ENCODE results near the gene BCORL1. TPM values are rescaled to one million over a fixed set of nuclear protein-coding genes. Genes with fewer than 3 reads are reported as not detected.
A peak's percentile ranks its signal among the peaks of the same experiment; 100 is the strongest.

Gene BCORL1
- total RNA-seq, 4 donors from 2014 or later = 5.9 to 11.0 (median 7.9) TPM

DNA sequence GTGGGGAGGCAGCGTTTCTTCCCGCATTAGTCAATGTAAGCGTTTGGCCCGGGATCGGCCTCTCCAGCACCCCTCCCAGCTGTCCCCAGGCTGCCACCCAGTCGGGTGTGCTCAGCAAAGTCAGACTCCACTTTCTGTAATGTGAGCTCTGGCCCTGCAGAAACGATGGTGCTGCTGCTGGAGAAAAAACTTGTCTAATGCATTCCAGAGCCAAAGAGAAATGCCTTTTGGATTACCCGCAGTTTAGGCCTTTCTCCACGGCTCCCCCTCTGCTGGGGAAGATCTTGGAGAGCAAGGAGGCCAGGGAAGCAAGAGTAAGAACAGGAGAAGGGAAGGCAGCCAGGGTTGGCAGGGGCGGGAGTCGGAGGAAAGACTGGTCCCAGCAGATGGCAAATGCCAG is 72.7 kb downstream of the BCORL1 start:
- peak overlapping the region; percentile 14 for H3K27ac ChIP-seq
- TF ChIP-seq, protein P1, sequence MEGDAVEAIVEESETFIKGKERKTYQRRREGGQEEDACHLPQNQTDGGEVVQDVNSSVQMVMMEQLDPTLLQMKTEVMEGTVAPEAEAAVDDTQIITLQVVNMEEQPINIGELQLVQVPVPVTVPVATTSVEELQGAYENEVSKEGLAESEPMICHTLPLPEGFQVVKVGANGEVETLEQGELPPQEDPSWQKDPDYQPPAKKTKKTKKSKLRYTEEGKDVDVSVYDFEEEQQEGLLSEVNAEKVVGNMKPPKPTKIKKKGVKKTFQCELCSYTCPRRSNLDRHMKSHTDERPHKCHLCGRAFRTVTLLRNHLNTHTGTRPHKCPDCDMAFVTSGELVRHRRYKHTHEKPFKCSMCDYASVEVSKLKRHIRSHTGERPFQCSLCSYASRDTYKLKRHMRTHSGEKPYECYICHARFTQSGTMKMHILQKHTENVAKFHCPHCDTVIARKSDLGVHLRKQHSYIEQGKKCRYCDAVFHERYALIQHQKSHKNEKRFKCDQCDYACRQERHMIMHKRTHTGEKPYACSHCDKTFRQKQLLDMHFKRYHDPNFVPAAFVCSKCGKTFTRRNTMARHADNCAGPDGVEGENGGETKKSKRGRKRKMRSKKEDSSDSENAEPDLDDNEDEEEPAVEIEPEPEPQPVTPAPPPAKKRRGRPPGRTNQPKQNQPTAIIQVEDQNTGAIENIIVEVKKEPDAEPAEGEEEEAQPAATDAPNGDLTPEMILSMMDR (IDR thresholded peaks at IDR 0.05) = no peak
- no peak for DNase-seq (ENCODE audit: low spot score in 2 of 2)
- peaks cover 31% of the 10 kb centered on the region for H3K36me3 ChIP-seq
- 60% methylated on average over 11 of the region's 11 CpGs for WGBS
- peaks cover 4% of the 10 kb centered on the region for H3K4me1 ChIP-seq
- H3K27me3 ChIP-seq = no peaks in the 10 kb centered on the region
- H3K9me3 ChIP-seq = no peaks in the 10 kb centered on the region
- H3K4me3 ChIP-seq = no peak overlapping the region

DNA sequence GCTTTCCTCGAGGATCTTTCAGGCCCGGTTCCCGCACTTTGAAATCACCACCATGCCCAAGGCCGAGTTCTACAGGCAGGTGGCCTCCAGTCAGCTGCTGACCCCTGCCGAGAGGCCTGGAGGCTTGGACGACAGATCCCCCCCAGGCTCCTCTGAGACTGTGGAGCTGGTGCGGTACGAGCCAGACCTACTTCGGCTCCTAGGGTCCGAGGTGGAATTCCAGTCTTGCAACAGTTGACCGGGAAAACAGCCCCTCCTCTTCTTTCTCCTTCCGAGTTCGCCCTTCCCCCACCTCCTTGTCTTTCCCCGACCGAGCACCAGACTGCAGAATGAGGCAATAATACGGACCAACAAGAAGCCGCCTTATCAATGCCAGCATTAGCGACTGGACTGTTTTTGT is 73.5 kb downstream of the BCORL1 start:
- no peak for DNase-seq (ENCODE audit: low spot score in 2 of 2)
- TF ChIP-seq EP300 (IDR thresholded peaks at IDR 0.05) (no peak), POLR2AphosphoS5 (IDR thresholded peaks at IDR 0.05) (no peak), POLR2A (IDR thresholded peaks at IDR 0.05) (no peak)
- TF ChIP-seq, protein P1 (IDR thresholded peaks at IDR 0.05) = no peak
- Histone ChIP-seq H3K4me3 (no peak overlapping the region), H3K27ac (no peak overlapping the region), H3K36me3 (peaks cover 29% of the 10 kb centered on the region), H3K4me1 (peaks cover 6% of the 10 kb centered on the region), H3K9me3 (no peaks in the 10 kb centered on the region), H3K27me3 (no peaks in the 10 kb centered on the region)
- 78% methylated on average over 18 of the region's 18 CpGs for WGBS

DNA sequence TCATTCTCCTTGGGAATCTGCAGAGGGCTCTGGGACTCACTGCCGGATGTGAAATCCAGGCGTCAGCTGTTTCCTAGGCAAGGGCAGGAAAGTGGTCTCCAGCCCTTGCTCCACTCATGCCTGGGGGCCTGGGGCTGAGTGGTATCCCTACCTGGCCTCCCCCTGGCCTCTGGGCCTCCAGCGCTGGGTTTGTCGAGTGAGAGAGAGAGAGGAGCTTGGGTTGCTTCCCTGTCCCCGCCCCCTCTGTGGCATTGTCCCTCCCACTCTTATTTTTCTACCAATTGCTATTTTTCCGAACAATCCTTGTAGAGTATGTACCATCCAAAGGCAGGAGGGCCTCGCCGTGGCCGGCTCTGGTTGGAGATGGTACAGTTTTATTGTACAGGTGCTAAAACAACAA is 74.8 kb downstream of the BCORL1 start:
- no peak overlapping the region for H3K27ac ChIP-seq
- no peak overlapping the region for H3K4me3 ChIP-seq
- no peak for DNase-seq (ENCODE audit: low spot score in 2 of 2)
- 66% methylated on average over 9 of the region's 9 CpGs for WGBS
- H3K27me3 ChIP-seq = no peaks in the 10 kb centered on the region
- H3K9me3 ChIP-seq = no peaks in the 10 kb centered on the region
- H3K4me1 ChIP-seq = peaks cover 8% of the 10 kb centered on the region
- TF ChIP-seq POLR2A (IDR thresholded peaks at IDR 0.05) = no peak
- TF ChIP-seq, protein P1 (IDR thresholded peaks at IDR 0.05) = no peak
- no peak for TF ChIP-seq POLR2AphosphoS5 (IDR thresholded peaks at IDR 0.05)
- no peak for TF ChIP-seq EP300 (IDR thresholded peaks at IDR 0.05)
- peaks cover 16% of the 10 kb centered on the region for H3K36me3 ChIP-seq

DNA sequence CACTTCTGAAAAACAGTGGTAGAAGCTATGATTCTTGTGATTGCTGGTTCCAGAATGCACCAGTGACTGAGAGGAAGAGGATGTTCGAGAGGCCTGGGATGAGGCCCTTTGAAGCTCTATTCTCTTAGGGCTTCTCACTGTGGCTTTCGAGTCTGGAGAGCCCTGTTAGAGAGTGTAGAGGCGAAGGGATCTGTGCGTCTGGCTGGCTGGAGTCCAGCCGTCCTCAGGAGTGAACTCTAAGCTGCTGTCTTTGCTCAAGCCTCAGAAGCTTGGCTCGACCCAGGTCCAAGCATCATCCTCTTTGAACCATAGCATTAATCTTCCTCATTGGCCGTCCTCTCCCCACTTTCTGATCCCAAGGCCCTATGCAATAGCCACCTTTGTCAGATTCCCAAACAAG is 76.2 kb downstream of the BCORL1 start:
- no peak overlapping the region for H3K27ac ChIP-seq
- H3K4me3 ChIP-seq = no peak overlapping the region
- H3K27me3 ChIP-seq = no peaks in the 10 kb centered on the region
- no peaks in the 10 kb centered on the region for H3K9me3 ChIP-seq
- TF ChIP-seq, protein P1 (IDR thresholded peaks at IDR 0.05) = no peak
- TF ChIP-seq POLR2AphosphoS5 (IDR thresholded peaks at IDR 0.05) = no peak
- no peak for TF ChIP-seq POLR2A (IDR thresholded peaks at IDR 0.05)
- TF ChIP-seq EP300 (IDR thresholded peaks at IDR 0.05) = no peak
- peaks cover 9% of the 10 kb centered on the region for H3K36me3 ChIP-seq
- H3K4me1 ChIP-seq = peaks cover 8% of the 10 kb centered on the region
- WGBS = 79% methylated on average over 7 of the region's 7 CpGs
- no peak for DNase-seq (ENCODE audit: low spot score in 2 of 2)

DNA sequence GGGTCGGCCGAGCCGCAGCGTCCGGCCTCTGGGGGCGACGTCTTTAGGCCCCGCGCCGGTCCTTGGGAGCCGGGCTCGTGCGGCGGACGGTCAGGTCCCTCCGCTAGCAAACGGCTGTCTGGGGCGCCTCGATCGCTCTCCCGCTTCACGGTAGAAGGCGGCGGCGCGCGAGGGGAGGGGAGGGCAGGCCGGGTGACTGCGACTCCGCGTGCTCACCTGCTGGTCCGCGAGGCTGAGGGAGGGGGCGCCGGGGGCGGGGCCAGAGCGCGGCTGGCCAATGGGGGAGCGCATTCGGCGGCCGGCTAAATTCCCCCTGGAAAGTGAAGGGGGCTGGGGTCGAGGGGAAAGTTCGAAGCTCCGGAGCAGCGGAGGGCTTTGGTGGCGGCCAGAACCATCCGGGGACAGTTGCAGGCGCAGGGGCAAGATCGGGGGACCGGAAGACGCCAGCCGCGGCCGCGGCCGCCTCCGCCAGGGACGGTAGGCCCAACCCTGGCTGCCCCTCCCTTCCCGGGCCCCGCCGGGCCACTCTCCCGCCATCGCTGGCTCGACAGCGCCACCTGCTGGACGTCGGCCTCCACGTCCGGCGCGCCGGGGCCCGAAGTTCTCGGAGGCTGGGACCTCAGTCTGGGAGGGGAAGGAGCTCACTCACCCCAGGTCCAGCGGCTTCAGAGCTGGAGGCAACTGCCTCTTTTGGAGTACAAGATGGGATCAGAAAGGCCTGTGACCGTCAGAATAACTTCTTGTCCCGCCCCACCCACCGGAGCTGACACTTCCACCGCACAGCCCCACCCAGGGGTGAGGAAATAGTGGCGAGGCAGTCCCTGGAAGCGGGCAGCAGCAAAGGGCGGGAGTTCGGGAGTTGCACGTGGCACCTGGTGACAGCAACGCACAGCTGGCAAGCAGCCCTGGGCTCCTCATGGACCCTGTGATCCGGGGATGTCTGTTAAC is 78.0 kb downstream of the BCORL1 start:
- H3K27me3 ChIP-seq = no peaks in the 10 kb centered on the region
- H3K4me1 ChIP-seq = peaks cover 8% of the 10 kb centered on the region
- 31% methylated on average over 35 of the region's 87 CpGs for WGBS
- peak overlapping the region; percentile 56 for H3K27ac ChIP-seq
- DNase-seq (ENCODE audit: low spot score in 2 of 2) = peak; percentile 83 to 84
- TF ChIP-seq, protein P1 (IDR thresholded peaks at IDR 0.05) = peak; percentile 80 to 81
- no peak for TF ChIP-seq POLR2AphosphoS5 (IDR thresholded peaks at IDR 0.05)
- peak overlapping the region; percentile 60 for H3K4me3 ChIP-seq
- peaks cover 8% of the 10 kb centered on the region for H3K36me3 ChIP-seq
- H3K9me3 ChIP-seq = no peaks in the 10 kb centered on the region
